GM18505 (cell line): Measurements from ENCODE around the gene RRBP1.

ENCODE experiments used
- ATAC-seq: cut with Tn5 transposase; IDR thresholded peaks from one replicate; pipeline ENCODE4 v1.9.1; 2021; ENCODE audit not compliant: unreplicated experiment
- POLR2A ChIP-seq: IDR thresholded peaks from 4 replicates; pipeline ENCODE4 v1.6.1; 2011; ENCODE audit warnings: borderline replicate concordance; ENCODE audit not compliant: insufficient read depth, insufficient read length; ENCODE audit errors: extremely low read depth

RRBP1 gene

GRCh38 chr20:17680836-17681725, 961 bp downstream of the RRBP1 start:
- peak; percentile 40 for ATAC-seq
- TF ChIP-seq POLR2A, result peak; percentile 44

DNA sequence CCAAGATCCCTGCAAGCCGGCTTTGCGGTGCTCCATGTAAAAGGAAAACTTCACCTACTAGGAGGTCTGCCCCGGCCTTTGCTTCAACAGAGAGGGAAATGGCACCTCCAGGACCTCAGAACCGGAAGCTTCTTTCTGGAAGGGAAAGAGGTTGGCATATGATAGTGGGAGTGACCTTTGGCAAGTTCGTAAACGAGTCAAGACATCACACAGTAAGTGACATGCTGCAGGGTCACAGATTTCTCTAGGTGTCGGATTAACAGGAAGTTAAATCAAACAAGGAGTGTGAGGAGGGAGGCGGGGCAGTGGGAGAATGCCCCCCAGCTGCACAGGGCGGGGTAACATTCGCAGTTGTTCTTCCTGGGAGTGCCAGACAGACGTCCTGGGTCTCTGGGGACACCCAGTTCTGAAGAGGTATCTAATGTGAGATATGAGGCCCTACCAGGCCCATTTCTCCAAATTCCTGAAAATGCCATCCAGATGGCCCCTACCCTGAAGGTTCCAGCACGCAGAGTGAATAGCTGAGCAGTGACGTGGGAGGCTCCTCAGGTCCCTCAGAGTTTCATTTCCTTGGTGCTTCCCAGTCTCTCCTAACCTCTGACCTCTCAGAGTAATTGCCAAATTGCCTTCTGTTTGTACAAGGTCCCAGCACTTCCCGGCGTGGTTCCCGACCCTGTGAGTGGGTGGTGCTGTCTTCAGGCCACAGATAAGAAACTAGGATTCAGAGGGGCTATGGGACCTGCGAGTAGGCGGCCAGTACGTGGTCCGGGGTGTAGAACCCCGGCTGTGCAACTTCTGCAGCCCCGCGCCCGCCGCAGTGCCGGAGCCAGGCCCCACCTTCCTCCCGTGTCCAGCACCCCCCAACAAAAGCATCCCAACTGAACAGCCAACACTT, 1.9 kb downstream of the RRBP1 start:
- no peak for ATAC-seq
- no peak for TF ChIP-seq POLR2A

- ATAC-seq, result no peak
- no peak for TF ChIP-seq POLR2A
Measured at GRCh38 chr20:17678886-17679285, 3.2 kb downstream of the RRBP1 start.

GRCh38 chr20:17678295-17678694, 3.7 kb downstream of the RRBP1 start:
- no peak for TF ChIP-seq POLR2A
- no peak for ATAC-seq

DNA sequence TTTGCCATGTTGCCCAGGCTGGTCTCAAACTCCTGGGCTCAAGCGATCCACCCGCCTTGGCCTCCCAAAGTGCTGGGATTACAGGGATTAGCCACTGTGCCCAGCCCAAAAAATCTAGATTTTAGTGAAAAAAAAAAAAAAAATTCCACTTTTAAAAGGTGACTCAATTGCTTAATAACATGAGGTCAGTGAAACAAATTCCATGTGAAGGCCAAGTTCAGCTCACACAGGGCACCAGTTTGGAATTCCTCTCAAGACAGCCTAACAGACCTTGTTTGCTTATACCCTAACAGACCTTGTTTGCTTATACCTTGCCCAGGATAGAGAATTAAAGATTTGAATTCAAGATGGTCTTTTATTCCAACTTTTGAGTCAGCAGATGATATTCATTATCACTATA, 5.1 kb downstream of the RRBP1 start:
- no peak for TF ChIP-seq POLR2A
- ATAC-seq, result no peak

- no peak for ATAC-seq
- TF ChIP-seq POLR2A, result no peak
Measured at GRCh38 chr20:17676378-17676759, 5.7 kb downstream of the RRBP1 start.

GRCh38 chr20:17675519-17676377, 6.3 kb downstream of the RRBP1 start:
- no peak for TF ChIP-seq POLR2A
- no peak for ATAC-seq

- ATAC-seq, result no peak
- TF ChIP-seq POLR2A, result no peak
Measured at GRCh38 chr20:17674722-17675518, 7.1 kb downstream of the RRBP1 start.

GRCh38 chr20:17673084-17673483, 9.0 kb downstream of the RRBP1 start:
- no peak for TF ChIP-seq POLR2A
- ATAC-seq, result no peak

GRCh38 chr20:17671565-17671964, 10.5 kb downstream of the RRBP1 start:
- TF ChIP-seq POLR2A, result no peak
- ATAC-seq, result no peak

DNA sequence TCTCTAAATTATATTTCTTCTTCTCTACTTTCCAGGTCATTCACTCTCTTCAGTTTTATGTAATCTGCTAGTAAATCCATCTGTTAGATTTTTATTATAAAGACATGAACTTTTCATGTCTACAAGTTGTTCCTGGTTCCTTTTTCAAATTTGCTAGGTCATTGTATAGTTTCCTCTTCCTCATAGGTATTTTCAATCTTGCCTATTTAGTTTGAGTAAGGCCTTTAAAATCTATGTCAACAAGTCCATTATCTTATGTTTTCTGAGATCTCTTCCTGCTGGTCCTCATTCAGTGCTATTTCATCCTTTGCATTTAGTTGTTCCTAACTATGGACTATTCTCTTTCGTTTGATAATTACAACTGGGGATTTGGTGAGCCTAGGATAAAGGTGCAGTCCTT, 11.0 kb downstream of the RRBP1 start:
- no peak for TF ChIP-seq POLR2A
- ATAC-seq, result no peak

DNA sequence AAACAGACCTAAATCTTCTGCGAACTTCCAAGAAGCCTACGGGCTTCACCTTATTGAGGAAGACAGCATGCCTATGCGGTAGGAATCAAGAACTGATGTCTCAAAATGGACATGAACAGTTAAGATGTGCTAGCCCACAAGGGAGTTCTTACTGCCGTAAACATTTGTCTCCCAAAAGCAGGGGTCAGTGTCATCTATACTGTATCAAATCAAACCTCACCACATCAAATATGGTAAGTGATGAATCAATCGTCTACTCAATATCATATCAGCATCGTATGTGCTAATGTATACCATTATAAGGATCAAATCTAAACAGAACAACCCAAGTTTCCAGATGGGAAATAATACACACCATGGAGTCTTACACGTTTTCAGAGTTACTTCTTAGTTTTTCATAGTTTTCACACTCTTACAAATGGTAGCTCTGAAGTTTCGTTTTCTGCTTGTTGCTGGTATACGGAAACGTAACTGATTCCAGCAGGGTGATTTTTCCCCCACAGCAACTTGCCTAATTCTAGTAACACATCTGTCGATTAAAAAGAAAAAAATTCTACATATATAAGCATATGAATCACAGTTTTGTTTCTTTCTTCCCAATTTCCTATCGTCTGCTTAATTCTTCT, 12.6 kb downstream of the RRBP1 start:
- no peak for ATAC-seq
- no peak for TF ChIP-seq POLR2A
